Large intestine (tissue), 3 donors: ENCODE data around the gene ATP11A. TPM values are rescaled to one million over a fixed set of nuclear protein-coding genes. Genes with fewer than 3 reads are reported as not detected.

Experiments
- DNase-seq, 2 donors: peaks; one replicate each; pipeline versions ENCODE4 v3.0.0 to v3.0.0-alpha.2; 2013
- H3K27ac ChIP-seq: one replicate; pipeline ENCODE4 v1.5.1; 2013; ENCODE audit warnings: low read length
- H3K27me3 ChIP-seq: 2 replicates; pipeline ENCODE4 v1.6.1; 2013; ENCODE audit warnings: low read length; ENCODE audit not compliant: control insufficient read depth, insufficient read depth
- H3K36me3 ChIP-seq: 2 replicates; pipeline ENCODE4 v1.6.1; 2013; ENCODE audit warnings: low read length; ENCODE audit not compliant: control insufficient read depth, insufficient read depth
- H3K4me1 ChIP-seq: one replicate; pipeline ENCODE4 v1.6.1; 2013; ENCODE audit warnings: low read length; ENCODE audit not compliant: control insufficient read depth, insufficient read depth
- H3K4me3 ChIP-seq: one replicate; pipeline ENCODE4 v1.5.1; 2013; ENCODE audit warnings: low read length
- H3K9me3 ChIP-seq: one replicate; pipeline ENCODE4 v1.6.1; 2013; ENCODE audit warnings: mild to moderate bottlenecking, low read depth, low read length, moderate library complexity; ENCODE audit not compliant: control insufficient read depth
- WGBS: methylation state at CpG from one replicate; pipeline ENCODE4 v1.1.5; 2013; ENCODE audit warnings: low lambda C conversion rate; ENCODE audit not compliant: insufficient coverage; 5-methylcytosine and 5-hydroxymethylcytosine counted together
- polyA plus RNA-seq: library from polyadenylated mRNA; unstranded; fragments of 120-200 nt; gene quantifications from one replicate; pipeline ENCODE4 v1.2.1, GENCODE V29; 2013

The ATP11A gene
- polyA plus RNA-seq, 1 donor: 95.6 TPM

DNA sequence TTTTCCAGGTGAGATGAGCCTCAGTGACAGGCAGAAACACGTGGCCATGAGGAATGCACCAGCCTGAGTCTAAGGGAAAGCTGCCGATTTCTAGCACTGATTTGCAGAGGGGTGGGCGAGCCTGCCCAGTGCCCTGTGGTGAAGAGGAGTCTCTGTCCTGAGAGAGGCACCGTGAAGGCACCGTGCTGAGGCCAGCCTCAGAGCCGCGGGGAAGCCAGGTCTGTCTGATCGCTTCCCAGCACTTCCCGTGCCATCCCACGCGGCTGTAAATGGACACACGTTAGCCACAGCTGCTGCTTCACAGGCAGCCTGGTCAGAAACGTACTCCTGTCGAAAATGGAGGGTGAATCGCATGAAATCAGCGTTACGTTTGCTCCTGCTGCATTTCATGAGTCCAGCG is 79.8 kb downstream of the ATP11A start:
- Histone ChIP-seq H3K9me3 (peaks cover 6% of the 10 kb centered on the region), H3K4me3 (no peak overlapping the region), H3K36me3 (peaks cover 5% of the 10 kb centered on the region), H3K27ac (no peak overlapping the region), H3K27me3 (no peaks in the 10 kb centered on the region), H3K4me1 (peaks cover 10% of the 10 kb centered on the region)
- WGBS: no CpG with 5 or more reads among the region's 18 CpGs
- DNase-seq: no peak

DNA sequence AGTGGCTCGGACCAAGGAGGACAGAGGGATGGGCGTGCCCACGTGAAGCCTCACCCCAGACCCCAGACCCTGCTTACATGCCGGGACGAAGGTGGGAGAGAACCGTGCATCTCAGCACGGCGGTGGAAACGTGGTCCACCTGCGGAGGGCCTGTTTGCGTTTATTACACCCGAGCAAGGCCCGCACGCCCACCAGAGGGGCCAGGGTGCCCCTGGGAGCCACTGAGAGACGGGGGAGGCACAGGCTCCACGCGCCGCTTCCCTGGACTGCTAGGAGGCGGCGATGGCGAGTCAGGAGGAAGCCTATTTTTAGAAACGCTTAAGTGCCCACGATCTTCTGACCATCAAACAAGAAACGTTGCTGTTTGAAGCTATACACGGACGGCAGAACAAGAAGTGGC is 80.7 kb downstream of the ATP11A start:
- H3K4me1 ChIP-seq: peaks cover 10% of the 10 kb centered on the region
- H3K36me3 ChIP-seq: peaks cover 5% of the 10 kb centered on the region
- DNase-seq: no peak
- no peak overlapping the region for H3K27ac ChIP-seq
- 95% methylated on average over 4 of the region's 26 CpGs for WGBS
- H3K27me3 ChIP-seq: no peaks in the 10 kb centered on the region
- H3K9me3 ChIP-seq: peaks cover 6% of the 10 kb centered on the region
- H3K4me3 ChIP-seq: no peak overlapping the region

DNA sequence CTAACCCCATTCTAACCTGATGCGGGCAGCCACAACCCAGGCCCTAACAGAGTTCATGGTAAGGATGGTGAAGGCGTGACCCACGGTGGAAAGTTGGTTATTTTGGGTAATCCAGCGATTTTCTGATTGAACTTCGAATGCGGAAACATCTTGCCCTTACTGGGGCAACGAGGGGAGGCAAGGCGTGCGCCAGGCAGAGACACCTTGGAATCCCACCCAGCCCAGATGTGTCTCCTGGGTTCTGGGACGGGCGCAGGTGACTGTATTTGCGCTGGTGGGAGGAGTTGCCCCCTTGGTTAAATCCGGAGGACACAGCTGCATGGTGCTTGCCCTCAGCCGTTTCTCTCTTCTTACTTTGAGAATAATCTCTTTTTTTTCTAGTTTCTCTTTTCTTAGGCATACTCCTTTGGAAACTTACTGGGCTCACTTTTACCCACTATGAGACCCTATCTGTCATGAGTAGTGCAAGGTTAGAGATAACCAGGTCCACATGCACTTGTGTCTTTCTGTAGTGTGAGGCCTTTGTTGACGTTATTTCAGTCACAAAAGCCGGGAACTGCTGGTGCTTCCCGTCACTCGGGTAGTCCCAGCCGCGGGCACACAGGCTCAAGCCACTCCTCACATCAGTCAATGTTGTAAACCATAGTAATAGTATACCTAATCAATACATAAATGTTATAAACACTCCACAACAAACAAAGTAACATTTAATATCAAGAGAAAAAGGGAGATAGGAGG is 81.5 kb downstream of the ATP11A start:
- Histone ChIP-seq H3K9me3 (peaks cover 6% of the 10 kb centered on the region), H3K27me3 (no peaks in the 10 kb centered on the region), H3K27ac (no peak overlapping the region), H3K36me3 (peaks cover 8% of the 10 kb centered on the region), H3K4me3 (no peak overlapping the region), H3K4me1 (peaks cover 10% of the 10 kb centered on the region)
- WGBS: no CpG with 5 or more reads among the region's 20 CpGs
- DNase-seq: no peak

DNA sequence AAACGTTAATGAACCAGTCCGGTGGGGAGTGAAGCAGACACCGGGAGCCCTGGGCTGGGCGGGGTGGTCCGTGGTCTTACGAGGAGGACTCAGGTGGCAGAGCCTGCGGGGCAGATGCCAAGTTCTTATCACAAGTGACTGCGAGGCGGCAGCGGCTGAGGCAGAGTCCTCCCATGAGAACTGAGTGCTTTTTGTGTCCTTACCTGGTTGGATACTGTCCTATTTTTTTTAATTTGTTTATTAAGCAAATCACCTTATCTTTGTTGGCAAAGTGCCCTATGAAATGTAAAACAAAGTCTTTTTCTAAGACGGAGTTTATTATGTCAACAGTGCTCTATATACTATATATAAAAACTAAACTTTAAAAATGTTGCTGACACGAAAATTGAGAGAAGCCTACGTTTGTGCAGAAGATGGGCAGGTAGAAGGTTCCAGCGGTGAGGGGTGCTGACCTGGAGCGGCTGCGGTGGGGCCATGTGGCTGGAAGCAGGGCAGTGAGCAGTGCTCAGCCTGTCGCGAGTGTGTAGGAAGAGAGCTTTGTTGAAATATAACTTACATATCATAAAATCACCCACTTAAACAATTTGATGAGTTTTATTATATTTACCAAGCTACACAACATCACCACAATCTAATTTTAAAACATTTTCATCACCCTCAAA is 82.2 kb downstream of the ATP11A start:
- H3K4me1 ChIP-seq: peaks cover 10% of the 10 kb centered on the region
- H3K27ac ChIP-seq: no peak overlapping the region
- DNase-seq: no peak
- no peak overlapping the region for H3K4me3 ChIP-seq
- peaks cover 6% of the 10 kb centered on the region for H3K9me3 ChIP-seq
- 17% methylated on average over 2 of the region's 18 CpGs for WGBS
- H3K27me3 ChIP-seq: no peaks in the 10 kb centered on the region
- peaks cover 6% of the 10 kb centered on the region for H3K36me3 ChIP-seq

DNA sequence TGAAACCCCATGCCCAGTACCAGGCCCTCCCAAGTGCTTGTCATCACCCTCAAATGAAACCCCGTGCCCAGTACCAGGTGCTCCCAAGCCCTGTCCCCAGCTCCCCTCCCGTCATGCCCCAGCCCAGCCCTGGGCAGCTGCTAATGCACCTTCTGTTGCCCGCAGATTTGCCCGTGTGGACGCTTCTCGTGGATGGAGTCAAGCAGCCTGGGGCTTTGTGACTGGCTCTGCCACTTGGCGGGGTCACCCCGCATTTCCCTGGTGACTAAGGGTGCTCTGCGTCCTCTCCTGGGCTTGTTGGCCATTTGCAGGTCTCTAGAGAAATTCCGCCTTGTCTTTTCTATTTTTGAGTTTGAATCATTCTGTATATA is 82.7 kb downstream of the ATP11A start:
- H3K9me3 ChIP-seq: peaks cover 6% of the 10 kb centered on the region
- H3K27ac ChIP-seq: no peak overlapping the region
- peaks cover 8% of the 10 kb centered on the region for H3K36me3 ChIP-seq
- H3K4me1 ChIP-seq: peaks cover 10% of the 10 kb centered on the region
- no peak for DNase-seq
- H3K4me3 ChIP-seq: no peak overlapping the region
- H3K27me3 ChIP-seq: no peaks in the 10 kb centered on the region
- WGBS: no CpG with 5 or more reads among the region's 10 CpGs

DNA sequence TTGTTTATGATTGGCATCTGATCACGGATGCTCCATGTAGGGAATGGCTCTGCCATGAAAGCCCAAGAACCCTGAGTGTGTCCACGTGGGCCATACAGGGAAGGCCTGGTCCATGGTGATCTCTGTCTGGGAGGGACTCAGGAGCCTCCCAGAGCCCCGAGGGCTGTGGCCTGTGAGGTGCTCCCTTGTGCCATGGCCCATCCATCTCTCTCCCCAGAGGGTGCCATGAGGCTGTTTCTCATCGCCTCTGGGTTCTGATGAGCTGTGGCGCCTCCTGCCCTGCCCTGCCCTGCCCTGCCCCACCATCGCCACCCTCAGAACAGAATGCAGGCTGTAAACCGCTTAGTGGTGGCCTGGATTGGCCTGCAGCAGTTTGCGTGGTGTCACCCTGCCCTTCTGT is 83.1 kb downstream of the ATP11A start:
- Histone ChIP-seq H3K27ac (no peak overlapping the region), H3K4me1 (peaks cover 10% of the 10 kb centered on the region), H3K36me3 (peaks cover 11% of the 10 kb centered on the region), H3K9me3 (peaks cover 6% of the 10 kb centered on the region), H3K27me3 (no peaks in the 10 kb centered on the region), H3K4me3 (no peak overlapping the region)
- no peak for DNase-seq
- WGBS: no CpG with 5 or more reads among the region's 8 CpGs

DNA sequence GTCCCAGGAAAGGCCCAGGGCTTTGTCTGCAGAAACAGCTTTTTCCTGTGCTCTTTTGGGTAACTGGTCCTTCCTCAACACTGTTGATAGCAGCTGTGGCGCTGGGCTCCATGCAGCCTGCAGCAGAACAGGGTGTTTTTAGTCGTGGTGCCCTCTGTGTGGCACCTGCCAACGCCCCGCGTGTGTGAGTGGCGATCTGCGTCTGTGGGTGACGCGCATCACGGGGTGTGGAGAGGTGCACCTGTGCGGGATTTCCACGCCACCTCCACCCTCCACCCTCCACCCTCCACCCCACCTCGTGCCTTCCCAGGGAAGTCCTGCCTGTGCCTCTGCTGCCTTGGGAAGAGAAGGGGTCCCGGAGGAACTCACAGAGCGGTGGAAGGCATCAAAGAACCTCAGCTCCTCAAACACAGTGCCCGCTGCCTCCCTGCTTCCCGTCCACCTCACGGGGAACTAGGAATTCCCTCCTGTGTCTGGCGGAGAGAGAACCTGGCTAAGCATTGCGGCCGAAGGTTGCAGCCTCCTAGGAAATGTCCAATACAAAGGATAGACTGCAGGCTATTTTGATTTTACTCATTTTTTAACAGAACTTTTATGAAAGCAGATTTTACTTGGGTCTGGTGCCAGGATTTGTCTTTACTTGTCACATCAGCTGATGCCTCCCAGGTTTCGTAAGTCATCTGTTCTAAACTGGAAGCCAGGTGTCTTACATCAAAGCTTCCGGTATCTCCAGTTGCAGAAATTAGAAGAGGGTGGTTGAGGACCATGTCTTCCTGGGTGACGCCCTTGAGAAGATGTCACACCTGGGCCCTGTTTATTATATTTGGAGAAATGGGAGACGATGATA is 84.0 kb downstream of the ATP11A start:
- Histone ChIP-seq H3K9me3 (peaks cover 6% of the 10 kb centered on the region), H3K27me3 (no peaks in the 10 kb centered on the region), H3K36me3 (peaks cover 13% of the 10 kb centered on the region), H3K4me3 (no peak overlapping the region), H3K27ac (no peak overlapping the region), H3K4me1 (peaks cover 10% of the 10 kb centered on the region)
- no peak for DNase-seq
- WGBS: 90% methylated on average over 4 of the region's 25 CpGs

DNA sequence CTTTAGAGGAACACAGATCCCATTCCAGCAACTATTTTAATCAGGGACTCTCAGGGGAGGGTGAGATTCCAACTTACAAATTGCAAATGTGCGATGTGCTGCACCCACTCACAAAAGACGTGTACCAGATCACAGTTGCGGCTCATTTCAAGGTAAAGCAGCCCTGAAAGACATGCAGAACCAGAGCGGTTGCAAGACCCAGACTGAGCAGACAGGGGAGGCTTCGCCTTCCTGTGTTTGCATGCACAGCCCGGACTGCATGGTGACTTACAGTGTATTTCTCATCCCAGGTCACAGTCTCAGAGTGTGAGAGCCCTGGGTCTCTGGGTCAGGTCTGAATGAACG is 84.6 kb downstream of the ATP11A start:
- Histone ChIP-seq H3K27ac (no peak overlapping the region), H3K27me3 (no peaks in the 10 kb centered on the region), H3K4me3 (no peak overlapping the region), H3K36me3 (peaks cover 13% of the 10 kb centered on the region), H3K9me3 (peaks cover 2% of the 10 kb centered on the region), H3K4me1 (peaks cover 10% of the 10 kb centered on the region)
- WGBS: no CpG with 5 or more reads among the region's 7 CpGs
- no peak for DNase-seq

DNA sequence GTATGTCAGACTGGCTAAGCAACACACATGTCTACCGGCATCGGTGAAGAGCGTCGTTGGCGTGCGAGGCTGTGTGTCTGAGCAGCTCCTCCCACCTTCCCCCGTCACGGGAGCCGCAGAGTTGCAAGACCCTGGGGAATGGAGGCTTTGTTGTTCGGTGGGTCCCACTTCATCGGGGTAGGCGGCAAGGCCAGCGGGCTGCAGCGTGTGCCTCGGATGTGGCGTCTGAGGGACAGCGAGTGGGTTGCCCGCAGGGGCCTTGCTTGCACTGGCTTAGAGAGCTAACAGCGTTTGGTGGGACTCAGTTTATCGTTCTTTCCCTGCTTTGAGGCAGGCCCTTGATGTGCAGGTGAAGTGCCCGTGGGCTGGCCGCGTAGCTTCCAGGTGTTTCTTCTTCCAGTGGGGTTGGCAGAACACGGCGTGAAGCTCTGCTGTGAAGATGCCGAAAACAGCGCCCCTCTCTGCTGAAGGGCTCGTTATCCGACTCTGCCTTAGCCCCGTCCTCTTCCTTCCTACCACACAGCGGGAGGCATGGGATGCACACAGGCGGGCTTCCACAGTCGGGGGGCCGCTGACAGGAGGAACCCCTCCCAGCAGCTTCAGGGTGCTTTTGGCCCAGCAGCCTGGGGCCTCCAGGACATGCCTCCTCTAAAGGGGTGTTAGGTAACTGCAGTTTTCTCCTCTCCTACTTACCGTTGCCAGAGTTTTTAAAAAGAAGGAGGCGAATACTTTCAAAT is 85.2 kb downstream of the ATP11A start:
- Histone ChIP-seq H3K4me1 (peaks cover 10% of the 10 kb centered on the region), H3K27me3 (no peaks in the 10 kb centered on the region), H3K9me3 (peaks cover 2% of the 10 kb centered on the region), H3K36me3 (peaks cover 13% of the 10 kb centered on the region), H3K27ac (no peak overlapping the region), H3K4me3 (no peak overlapping the region)
- WGBS: no CpG with 5 or more reads among the region's 36 CpGs
- DNase-seq: no peak

DNA sequence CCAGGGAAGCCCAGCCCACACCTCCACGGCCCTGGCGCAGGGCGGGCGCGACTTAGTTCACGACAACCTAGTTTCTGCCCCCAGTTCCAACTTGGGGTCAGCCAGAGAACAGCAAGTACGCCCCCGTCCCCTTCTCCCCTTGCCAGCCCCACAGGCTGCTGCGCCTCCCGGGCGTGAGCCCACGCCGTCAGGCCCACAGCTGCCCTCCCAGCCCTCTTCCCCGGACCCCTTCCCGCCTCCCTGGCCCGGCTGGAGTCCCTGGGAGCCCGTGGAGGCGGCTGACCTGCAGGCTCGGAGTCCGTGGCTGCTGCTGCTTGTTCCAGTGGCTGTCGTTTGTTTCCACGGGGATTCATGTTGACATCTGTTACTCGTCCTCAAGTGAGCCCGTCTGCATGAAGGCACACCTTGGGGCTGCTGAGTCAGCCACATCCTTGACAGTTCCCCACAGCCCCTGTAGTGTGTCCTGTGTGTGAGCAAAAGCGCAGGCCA is 86.0 kb downstream of the ATP11A start:
- WGBS: no CpG with 5 or more reads among the region's 25 CpGs
- Histone ChIP-seq H3K27me3 (no peaks in the 10 kb centered on the region), H3K4me3 (no peak overlapping the region), H3K27ac (no peak overlapping the region), H3K4me1 (peaks cover 10% of the 10 kb centered on the region), H3K36me3 (peaks cover 13% of the 10 kb centered on the region), H3K9me3 (no peaks in the 10 kb centered on the region)
- DNase-seq: no peak
